Endothelial cell of hepatic sinusoid (primary cell): ENCODE measurements around the gene MRPL24.
"Not testable (repeated sequence)": the region's sequence is repeated elsewhere in the genome, so short reads cannot be mapped to it uniquely, and the experiment has no call there.

Experiments used
- in situ Hi-C: cut with HindIII; loops from 2 replicates; pipeline ENCODE4 v1.10.0; 2017; ENCODE audit warnings: low sequenced_read_pairs

The MRPL24 gene

GRCh38 chr1:156740741-156741480, at the start of gene MRPL24:
Gene MRPL24 (minus strand): TSS chr1:156741088. CDS start chr1:156738704, 2,384 bp downstream.
- in situ Hi-C loops, result no loop called here

GRCh38 chr1:156789621-156790318, 48.9 kb upstream of the MRPL24 start:
- in situ Hi-C loops, result no loop called here

- in situ Hi-C loops, result no loop called here
Observed at GRCh38 chr1:156788136-156788535, 47.2 kb upstream of the MRPL24 start.

GRCh38 chr1:156786640-156787039, 45.8 kb upstream of the MRPL24 start:
- in situ Hi-C loops, result no loop called here

GRCh38 chr1:156785458-156785857, 44.6 kb upstream of the MRPL24 start:
- in situ Hi-C loops, result no loop called here

GRCh38 chr1:156781585-156782186, 40.8 kb upstream of the MRPL24 start:
- in situ Hi-C loops, result no loop called here

- in situ Hi-C loops, result no loop called here
Observed at GRCh38 chr1:156777573-156777972, 36.7 kb upstream of the MRPL24 start.

GRCh38 chr1:156776942-156777341, 36.1 kb upstream of the MRPL24 start:
- in situ Hi-C loops, result no loop called here

- in situ Hi-C loops, result no loop called here
Observed at GRCh38 chr1:156775799-156776198, 34.9 kb upstream of the MRPL24 start.

- in situ Hi-C loops, result no loop called here
Observed at GRCh38 chr1:156773607-156774006, 32.7 kb upstream of the MRPL24 start.

GRCh38 chr1:156772728-156773497, 32.0 kb upstream of the MRPL24 start:
- in situ Hi-C loops, result no loop called here

GRCh38 chr1:156772222-156772621, 31.3 kb upstream of the MRPL24 start:
- in situ Hi-C loops, result no loop called here

- in situ Hi-C loops, result no loop called here
Observed at GRCh38 chr1:156768610-156769295, 27.9 kb upstream of the MRPL24 start.

- in situ Hi-C loops, result no loop called here
Observed at GRCh38 chr1:156767879-156768604, 27.2 kb upstream of the MRPL24 start.

GRCh38 chr1:156767101-156767878, 26.4 kb upstream of the MRPL24 start, which contains the start of gene PRCC:
Gene PRCC (plus strand): TSS chr1:156767535. CDS start chr1:156767772, 237 bp downstream.
- in situ Hi-C loops, result no loop called here

GRCh38 chr1:156766298-156767100, 25.6 kb upstream of the MRPL24 start:
- in situ Hi-C loops, result no loop called here

GRCh38 chr1:156765666-156766065, 24.8 kb upstream of the MRPL24 start:
- in situ Hi-C loops, result no loop called here

GRCh38 chr1:156765136-156765535, 24.2 kb upstream of the MRPL24 start:
- in situ Hi-C loops, result not testable (repeated sequence)
